ENCODE measurements around the gene CLEC4M. TPM values are rescaled to one million over a fixed set of nuclear protein-coding genes. Genes with fewer than 3 reads are reported as not detected.
"Not testable (repeated sequence)": the region's sequence is repeated elsewhere in the genome, so short reads cannot be mapped to it uniquely, and the experiment has no call there.

The CLEC4M gene
- total RNA-seq, 1 donor from 2014 or later: not detected

DNA sequence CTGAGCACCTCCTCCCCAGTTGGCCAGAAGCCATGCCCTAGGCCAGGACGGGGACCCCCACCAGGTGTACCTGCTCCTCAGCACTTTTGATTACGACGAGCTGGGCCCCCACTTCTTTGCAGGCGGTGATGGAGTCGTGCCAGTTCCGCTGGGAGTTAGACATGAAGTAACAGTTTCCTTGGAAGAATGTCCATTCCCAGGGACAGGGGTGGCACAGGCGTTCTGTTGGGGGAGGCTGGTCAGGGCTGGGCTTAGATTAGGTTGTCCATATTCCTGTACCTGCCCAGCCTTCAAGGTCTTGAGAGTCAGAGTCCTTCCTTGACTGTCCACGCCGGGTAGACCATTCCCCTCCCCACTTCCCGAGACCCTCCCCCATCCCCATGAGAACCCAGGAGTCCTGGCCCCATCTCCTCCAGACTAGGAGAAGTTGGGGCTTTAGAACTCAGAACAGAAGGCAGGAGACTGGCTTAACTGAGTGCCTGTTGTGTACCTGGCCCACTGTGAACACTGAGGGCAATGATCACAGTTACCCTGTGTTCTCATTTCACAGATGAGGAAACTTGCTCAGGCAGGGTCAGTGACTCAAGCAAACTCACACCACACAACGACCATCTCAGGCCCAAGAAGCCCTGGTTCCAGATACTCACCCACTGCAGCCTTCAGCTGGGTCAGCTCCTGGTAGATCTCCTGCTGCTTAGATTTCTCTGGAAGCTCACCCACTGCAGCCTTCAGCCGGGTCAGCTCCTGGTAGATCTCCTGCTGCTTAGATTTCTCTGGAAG lies 18.0 kb upstream of the CLEC4M start:
- TF ChIP-seq, protein P1, sequence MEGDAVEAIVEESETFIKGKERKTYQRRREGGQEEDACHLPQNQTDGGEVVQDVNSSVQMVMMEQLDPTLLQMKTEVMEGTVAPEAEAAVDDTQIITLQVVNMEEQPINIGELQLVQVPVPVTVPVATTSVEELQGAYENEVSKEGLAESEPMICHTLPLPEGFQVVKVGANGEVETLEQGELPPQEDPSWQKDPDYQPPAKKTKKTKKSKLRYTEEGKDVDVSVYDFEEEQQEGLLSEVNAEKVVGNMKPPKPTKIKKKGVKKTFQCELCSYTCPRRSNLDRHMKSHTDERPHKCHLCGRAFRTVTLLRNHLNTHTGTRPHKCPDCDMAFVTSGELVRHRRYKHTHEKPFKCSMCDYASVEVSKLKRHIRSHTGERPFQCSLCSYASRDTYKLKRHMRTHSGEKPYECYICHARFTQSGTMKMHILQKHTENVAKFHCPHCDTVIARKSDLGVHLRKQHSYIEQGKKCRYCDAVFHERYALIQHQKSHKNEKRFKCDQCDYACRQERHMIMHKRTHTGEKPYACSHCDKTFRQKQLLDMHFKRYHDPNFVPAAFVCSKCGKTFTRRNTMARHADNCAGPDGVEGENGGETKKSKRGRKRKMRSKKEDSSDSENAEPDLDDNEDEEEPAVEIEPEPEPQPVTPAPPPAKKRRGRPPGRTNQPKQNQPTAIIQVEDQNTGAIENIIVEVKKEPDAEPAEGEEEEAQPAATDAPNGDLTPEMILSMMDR (IDR thresholded peaks at IDR 0.05; ENCODE audit: unreplicated experiment): no peak
- Mint-ChIP-seq H3K36me3 (ENCODE audit: low read depth, unreplicated experiment) (peaks cover 4% of the 10 kb centered on the region), H3K4me1 (ENCODE audit: unreplicated experiment) (no peaks in the 10 kb centered on the region), H3K27ac (ENCODE audit: unreplicated experiment) (no peak overlapping the region), H3K9me3 (ENCODE audit: unreplicated experiment) (no peaks in the 10 kb centered on the region), H3K27me3 (ENCODE audit: unreplicated experiment) (peaks cover 2% of the 10 kb centered on the region), H3K4me3 (ENCODE audit: unreplicated experiment) (no peak overlapping the region)
- no peak for DNase-seq (ENCODE audit: low spot score)

DNA sequence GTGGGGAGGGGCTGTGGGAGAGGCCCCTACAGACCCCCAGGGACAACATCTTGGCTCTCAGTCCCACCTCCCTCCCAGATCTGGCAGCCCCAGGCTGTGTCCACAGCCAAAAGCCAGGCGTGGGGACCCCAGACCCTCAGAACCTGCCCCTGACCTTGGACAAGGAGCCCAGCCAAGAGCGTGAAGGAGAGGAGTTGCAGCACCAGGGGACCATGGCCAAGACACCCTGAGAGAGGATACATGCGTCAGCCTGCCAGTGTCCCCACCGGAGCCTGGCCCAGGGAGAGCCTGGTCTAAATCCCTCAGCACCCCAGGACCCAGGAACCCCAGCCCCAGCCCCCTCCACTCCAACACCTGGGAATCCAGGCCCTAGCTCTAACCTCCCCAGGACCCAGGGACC lies 16.7 kb upstream of the CLEC4M start:
- not testable (repeated sequence) for H3K27ac Mint-ChIP-seq (ENCODE audit: unreplicated experiment); H3K4me1 Mint-ChIP-seq (ENCODE audit: unreplicated experiment); DNase-seq (ENCODE audit: low spot score); H3K36me3 Mint-ChIP-seq (ENCODE audit: low read depth, unreplicated experiment); H3K9me3 Mint-ChIP-seq (ENCODE audit: unreplicated experiment); H3K4me3 Mint-ChIP-seq (ENCODE audit: unreplicated experiment); H3K27me3 Mint-ChIP-seq (ENCODE audit: unreplicated experiment)

DNA sequence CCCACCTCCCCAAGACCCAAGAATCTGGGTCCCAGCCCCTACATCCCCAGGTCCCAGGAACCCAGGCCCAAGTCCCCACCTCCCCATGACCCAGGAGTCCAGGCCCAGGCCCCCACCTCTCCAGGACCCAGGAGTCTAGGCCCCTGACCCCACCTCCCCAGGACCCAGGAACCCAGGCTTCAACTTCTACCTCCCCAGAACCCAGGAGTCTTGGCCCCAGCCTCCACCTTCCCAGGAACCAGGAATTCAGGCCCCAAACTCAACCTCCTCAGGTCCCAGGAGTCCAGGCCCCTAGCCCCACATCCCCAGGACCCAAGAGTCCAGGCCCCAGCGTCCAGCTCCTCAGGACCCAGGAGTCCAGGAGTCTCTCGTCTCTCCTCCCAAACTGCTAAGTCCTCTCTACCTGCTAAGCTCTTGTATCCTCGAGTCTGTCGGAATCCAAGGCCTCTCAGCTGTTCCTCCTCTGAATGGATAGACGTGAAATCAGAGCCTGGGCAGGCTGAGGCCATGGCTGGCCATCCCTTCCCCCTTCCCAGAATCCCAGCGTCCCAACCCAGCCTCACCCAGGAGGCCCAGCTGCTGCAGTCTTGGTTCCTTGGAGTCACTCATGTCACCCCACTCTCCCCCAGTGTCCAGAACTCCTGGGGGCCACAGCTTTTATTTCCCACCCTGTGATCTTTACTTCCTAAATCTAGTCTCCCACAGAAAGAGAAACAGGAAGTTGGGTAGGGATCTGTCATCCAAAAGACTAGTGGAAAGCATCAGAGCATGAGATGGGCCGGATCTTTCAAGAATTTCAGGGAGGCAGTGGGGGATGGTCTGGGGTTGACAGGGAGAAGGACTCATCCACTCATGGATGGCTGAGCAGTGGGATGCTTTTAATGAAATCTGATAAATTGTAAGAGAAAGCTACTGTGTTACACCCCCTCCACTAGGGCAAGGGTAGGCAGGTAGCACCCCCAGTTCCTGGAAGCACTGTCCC lies 15.8 kb upstream of the CLEC4M start, which contains the start of gene CD209:
CD209 (minus strand) TSS at position 632 of the 982 bp plus-strand sequence; CDS start at position 609, 23 bp downstream.
- Mint-ChIP-seq H3K27ac (ENCODE audit: unreplicated experiment) (no peak within 1 kb of the TSS), H3K36me3 (ENCODE audit: low read depth, unreplicated experiment) (peaks cover 4% of the 10 kb centered on the region), H3K9me3 (ENCODE audit: unreplicated experiment) (no peaks in the 10 kb centered on the region), H3K27me3 (ENCODE audit: unreplicated experiment) (peaks cover 6% of the 10 kb centered on the region), H3K4me1 (ENCODE audit: unreplicated experiment) (no peaks in the 10 kb centered on the region), H3K4me3 (ENCODE audit: unreplicated experiment) (no peak within 1 kb of the TSS)
- TF ChIP-seq, protein P1 (IDR thresholded peaks at IDR 0.05; ENCODE audit: unreplicated experiment): no peak
- DNase-seq (ENCODE audit: low spot score): no peak

DNA sequence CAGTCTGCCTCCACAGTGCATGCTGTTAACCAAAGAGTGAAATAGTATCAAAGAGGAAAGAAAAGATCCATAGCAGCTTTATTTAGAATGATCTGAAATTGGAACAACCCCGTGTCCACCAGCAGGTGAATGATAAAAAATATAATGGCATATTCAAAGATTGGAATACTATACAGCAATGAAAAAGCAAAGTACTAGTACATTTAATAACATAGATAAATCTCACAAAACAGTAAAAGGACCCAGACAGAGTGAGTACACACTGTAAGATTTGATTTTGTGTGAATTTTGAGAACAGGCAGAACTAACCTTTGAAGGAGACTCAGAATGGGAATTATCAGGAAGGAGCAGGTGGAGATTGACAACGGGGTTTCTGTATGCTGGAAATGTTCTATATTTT lies 14.9 kb upstream of the CLEC4M start:
- TF ChIP-seq, protein P1 (IDR thresholded peaks at IDR 0.05; ENCODE audit: unreplicated experiment): no peak
- Mint-ChIP-seq H3K4me1 (ENCODE audit: unreplicated experiment) (no peaks in the 10 kb centered on the region), H3K9me3 (ENCODE audit: unreplicated experiment) (no peaks in the 10 kb centered on the region), H3K27me3 (ENCODE audit: unreplicated experiment) (peaks cover 6% of the 10 kb centered on the region), H3K4me3 (ENCODE audit: unreplicated experiment) (no peak overlapping the region), H3K27ac (ENCODE audit: unreplicated experiment) (no peak overlapping the region), H3K36me3 (ENCODE audit: low read depth, unreplicated experiment) (peaks cover 4% of the 10 kb centered on the region)
- DNase-seq (ENCODE audit: low spot score): no peak

DNA sequence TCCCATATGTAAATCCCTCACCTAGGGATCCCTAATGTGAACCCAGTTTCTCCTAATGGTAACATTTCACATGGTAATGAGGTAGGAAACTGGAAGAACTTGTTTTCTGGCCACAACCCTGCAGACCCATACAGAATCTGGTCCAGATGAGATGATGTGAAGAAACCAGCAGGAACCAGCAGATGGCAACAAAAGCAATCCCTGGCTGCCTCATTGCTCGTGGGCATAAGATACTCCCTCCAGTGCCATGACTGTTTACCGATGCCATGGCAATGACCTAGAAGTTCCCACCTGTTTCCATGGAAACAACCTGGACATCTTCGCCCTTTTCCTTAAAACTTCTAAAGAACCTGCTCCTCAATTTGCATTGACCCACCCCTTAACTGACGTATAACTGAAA lies 14.3 kb upstream of the CLEC4M start:
- Mint-ChIP-seq H3K27me3 (ENCODE audit: unreplicated experiment) (peaks cover 6% of the 10 kb centered on the region), H3K4me3 (ENCODE audit: unreplicated experiment) (no peak overlapping the region), H3K4me1 (ENCODE audit: unreplicated experiment) (no peaks in the 10 kb centered on the region), H3K36me3 (ENCODE audit: low read depth, unreplicated experiment) (peaks cover 4% of the 10 kb centered on the region), H3K9me3 (ENCODE audit: unreplicated experiment) (no peaks in the 10 kb centered on the region), H3K27ac (ENCODE audit: unreplicated experiment) (no peak overlapping the region)
- no peak for DNase-seq (ENCODE audit: low spot score)
- TF ChIP-seq, protein P1 (IDR thresholded peaks at IDR 0.05; ENCODE audit: unreplicated experiment): no peak

Data from endothelial cell (in vitro differentiated cells).